Uterus (tissue), 2 donors: ENCODE data around the gene VAT1L.

ENCODE experiments used
- POLR2A ChIP-seq, 2 donors: fragments of 450-650 bp; IDR thresholded peaks; one replicate each; pipeline ENCODE4 v1.6.1; 2016; ENCODE audit warnings: antibody characterized with exemption in 2 of 2, mild to moderate bottlenecking in 1 of 2, moderate library complexity in 1 of 2
- TF ChIP-seq, protein P1 (sequence below), 4 experiments: fragments of 200-600 bp in 2 of 4; fragments of 450-650 bp in 2 of 4; sonication (generic) in 2 of 4; IDR thresholded peaks; one replicate each; pipeline ENCODE4 v1.5.1; 2016 to 2019; ENCODE audit warnings: antibody characterized with exemption in 4 of 4, mild to moderate bottlenecking in 2 of 4, moderate library complexity in 1 of 4

GRCh38 chr16:77738706-77739558, 49.4 kb upstream of the VAT1L start:
- TF ChIP-seq, protein P1, sequence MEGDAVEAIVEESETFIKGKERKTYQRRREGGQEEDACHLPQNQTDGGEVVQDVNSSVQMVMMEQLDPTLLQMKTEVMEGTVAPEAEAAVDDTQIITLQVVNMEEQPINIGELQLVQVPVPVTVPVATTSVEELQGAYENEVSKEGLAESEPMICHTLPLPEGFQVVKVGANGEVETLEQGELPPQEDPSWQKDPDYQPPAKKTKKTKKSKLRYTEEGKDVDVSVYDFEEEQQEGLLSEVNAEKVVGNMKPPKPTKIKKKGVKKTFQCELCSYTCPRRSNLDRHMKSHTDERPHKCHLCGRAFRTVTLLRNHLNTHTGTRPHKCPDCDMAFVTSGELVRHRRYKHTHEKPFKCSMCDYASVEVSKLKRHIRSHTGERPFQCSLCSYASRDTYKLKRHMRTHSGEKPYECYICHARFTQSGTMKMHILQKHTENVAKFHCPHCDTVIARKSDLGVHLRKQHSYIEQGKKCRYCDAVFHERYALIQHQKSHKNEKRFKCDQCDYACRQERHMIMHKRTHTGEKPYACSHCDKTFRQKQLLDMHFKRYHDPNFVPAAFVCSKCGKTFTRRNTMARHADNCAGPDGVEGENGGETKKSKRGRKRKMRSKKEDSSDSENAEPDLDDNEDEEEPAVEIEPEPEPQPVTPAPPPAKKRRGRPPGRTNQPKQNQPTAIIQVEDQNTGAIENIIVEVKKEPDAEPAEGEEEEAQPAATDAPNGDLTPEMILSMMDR (IDR thresholded peaks at IDR 0.05), result no peak
- no peak for TF ChIP-seq POLR2A (IDR thresholded peaks at IDR 0.05)
